ENCODE results near the gene ZNF550. TPM values are rescaled to one million over a fixed set of nuclear protein-coding genes. Genes with fewer than 3 reads are reported as not detected.
A peak's percentile ranks its signal among the peaks of the same experiment; 100 is the strongest.

Gene ZNF550
- total and polyA plus RNA-seq, 10 of the 15 experiments (the other 5 are each of a cell fraction or from before 2014, with no cell fraction given): 2.6 to 14.0 (median 7.4) TPM

DNA sequence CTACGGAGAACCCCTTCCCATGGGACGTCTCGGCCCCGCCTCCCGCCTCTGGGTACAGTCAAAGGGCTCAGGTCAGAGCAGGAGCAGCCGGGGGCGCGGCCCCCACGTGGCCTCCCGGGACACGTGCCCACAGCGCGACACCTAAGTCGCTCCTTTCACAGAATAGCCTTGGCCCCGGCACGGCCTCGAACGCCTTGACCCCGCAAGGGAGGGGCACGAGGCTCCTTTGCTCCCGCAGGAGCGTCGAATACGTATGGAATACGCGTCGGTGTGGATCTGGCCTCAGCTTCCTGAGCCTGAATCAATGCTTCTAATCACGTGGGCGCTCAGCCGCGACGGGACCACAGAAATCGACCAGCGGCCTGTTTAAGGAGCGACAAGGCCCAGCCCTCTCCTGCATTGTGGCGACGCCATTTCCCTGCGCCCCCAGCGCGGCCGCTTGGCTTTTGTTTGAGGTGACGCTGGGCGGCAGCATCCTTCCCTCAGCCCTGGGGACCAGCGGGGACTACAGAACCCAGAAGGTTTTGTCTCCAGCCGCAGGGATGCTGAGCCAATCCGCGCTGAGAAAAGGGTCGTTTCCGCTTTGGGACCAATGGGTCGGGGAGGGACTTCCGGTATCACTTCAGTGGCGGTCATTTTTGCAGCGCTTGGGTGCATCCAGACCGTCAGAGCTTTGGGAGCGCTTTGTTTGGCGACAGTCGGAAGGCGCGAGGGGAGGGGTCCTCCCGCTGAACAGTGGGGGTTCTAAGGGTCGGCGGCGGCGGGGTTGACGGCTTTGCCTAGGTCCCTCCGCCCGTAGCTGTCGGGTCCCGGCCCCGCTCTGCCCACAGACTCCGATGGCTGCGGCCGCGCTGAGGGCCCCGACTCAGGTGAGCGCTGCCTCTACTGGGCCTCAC is 24.1 kb upstream of the ZNF550 start, which contains the start of gene ZIK1 (continued):
- TF ChIP-seq, protein P1, sequence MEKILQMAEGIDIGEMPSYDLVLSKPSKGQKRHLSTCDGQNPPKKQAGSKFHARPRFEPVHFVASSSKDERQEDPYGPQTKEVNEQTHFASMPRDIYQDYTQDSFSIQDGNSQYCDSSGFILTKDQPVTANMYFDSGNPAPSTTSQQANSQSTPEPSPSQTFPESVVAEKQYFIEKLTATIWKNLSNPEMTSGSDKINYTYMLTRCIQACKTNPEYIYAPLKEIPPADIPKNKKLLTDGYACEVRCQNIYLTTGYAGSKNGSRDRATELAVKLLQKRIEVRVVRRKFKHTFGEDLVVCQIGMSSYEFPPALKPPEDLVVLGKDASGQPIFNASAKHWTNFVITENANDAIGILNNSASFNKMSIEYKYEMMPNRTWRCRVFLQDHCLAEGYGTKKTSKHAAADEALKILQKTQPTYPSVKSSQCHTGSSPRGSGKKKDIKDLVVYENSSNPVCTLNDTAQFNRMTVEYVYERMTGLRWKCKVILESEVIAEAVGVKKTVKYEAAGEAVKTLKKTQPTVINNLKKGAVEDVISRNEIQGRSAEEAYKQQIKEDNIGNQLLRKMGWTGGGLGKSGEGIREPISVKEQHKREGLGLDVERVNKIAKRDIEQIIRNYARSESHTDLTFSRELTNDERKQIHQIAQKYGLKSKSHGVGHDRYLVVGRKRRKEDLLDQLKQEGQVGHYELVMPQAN (conservative IDR thresholded peaks at IDR 0.05): no peak
- TF ChIP-seq, protein P2, sequence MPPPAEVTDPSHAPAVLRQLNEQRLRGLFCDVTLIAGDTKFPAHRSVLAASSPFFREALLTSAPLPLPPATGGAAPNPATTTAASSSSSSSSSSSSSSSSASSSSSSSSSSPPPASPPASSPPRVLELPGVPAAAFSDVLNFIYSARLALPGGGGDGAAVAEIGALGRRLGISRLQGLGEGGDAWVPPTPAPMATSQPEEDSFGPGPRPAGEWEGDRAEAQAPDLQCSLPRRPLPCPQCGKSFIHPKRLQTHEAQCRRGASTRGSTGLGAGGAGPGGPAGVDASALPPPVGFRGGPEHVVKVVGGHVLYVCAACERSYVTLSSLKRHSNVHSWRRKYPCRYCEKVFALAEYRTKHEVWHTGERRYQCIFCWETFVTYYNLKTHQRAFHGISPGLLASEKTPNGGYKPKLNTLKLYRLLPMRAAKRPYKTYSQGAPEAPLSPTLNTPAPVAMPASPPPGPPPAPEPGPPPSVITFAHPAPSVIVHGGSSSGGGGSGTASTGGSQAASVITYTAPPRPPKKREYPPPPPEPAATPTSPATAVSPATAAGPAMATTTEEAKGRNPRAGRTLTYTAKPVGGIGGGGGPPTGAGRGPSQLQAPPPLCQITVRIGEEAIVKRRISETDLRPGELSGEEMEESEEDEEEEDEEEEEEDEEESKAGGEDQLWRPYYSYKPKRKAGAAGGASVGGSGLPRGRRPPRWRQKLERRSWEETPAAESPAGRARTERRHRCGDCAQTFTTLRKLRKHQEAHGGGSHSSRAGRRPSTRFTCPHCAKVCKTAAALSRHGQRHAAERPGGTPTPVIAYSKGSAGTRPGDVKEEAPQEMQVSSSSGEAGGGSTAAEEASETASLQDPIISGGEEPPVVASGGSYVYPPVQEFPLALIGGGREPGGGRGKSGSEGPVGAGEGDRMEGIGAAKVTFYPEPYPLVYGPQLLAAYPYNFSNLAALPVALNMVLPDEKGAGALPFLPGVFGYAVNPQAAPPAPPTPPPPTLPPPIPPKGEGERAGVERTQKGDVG (CRISPR knock-in tag; IDR thresholded peaks at IDR 0.05): no peak
- TF ChIP-seq FOS (IDR thresholded peaks at IDR 0.05; ENCODE audit: borderline replicate concordance, extremely low read depth, insufficient read length) (no peak), TCF12 (IDR thresholded peaks at IDR 0.05; ENCODE audit: low read depth, low read length) (no peak), YBX1 (IDR thresholded peaks at IDR 0.05) (no peak), RBBP5 (conservative IDR thresholded peaks at IDR 0.05) (no peak), CREB1 (IDR thresholded peaks at IDR 0.05; ENCODE audit: low read depth) (0 out of 2 replicates have a peak, but pooled peaks have one; percentile 75), GABPA (IDR thresholded peaks at IDR 0.05; ENCODE audit: low read depth) (peak; percentile 94), IRF4 (IDR thresholded peaks at IDR 0.05; ENCODE audit: low read depth, low read length) (no peak), DPF2 (IDR thresholded peaks at IDR 0.05) (0 out of 2 replicates have a peak, but pooled peaks have one; percentile 14), ZNF592 (IDR thresholded peaks at IDR 0.05) (no peak), BCL11A (IDR thresholded peaks at IDR 0.05; ENCODE audit: low read depth, low read length) (no peak), ZSCAN29 (IDR thresholded peaks at IDR 0.05) (no peak), RCOR1 (conservative IDR thresholded peaks at IDR 0.05; ENCODE audit: low read depth, low read length) (no peak), HCFC1 (IDR thresholded peaks at IDR 0.05; ENCODE audit: low read length) (peak; percentile 79), MTA2 (IDR thresholded peaks at IDR 0.05; ENCODE audit: low read depth) (no peak), SMAD1 (IDR thresholded peaks at IDR 0.05; ENCODE audit: low read depth, partially characterized antibody) (no peak), ZBTB11 (CRISPR knock-in tag; IDR thresholded peaks at IDR 0.05) (no peak)
